HS-5 (cell line): Measurements from ENCODE around the gene EVA1A.

ENCODE experiments used
- DNase-seq: peaks from one replicate; pipeline ENCODE4 v3.0.0-alpha.2; 2012; ENCODE audit warnings: low read depth

The EVA1A gene, protein sequence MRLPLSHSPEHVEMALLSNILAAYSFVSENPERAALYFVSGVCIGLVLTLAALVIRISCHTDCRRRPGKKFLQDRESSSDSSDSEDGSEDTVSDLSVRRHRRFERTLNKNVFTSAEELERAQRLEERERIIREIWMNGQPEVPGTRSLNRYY

DNA sequence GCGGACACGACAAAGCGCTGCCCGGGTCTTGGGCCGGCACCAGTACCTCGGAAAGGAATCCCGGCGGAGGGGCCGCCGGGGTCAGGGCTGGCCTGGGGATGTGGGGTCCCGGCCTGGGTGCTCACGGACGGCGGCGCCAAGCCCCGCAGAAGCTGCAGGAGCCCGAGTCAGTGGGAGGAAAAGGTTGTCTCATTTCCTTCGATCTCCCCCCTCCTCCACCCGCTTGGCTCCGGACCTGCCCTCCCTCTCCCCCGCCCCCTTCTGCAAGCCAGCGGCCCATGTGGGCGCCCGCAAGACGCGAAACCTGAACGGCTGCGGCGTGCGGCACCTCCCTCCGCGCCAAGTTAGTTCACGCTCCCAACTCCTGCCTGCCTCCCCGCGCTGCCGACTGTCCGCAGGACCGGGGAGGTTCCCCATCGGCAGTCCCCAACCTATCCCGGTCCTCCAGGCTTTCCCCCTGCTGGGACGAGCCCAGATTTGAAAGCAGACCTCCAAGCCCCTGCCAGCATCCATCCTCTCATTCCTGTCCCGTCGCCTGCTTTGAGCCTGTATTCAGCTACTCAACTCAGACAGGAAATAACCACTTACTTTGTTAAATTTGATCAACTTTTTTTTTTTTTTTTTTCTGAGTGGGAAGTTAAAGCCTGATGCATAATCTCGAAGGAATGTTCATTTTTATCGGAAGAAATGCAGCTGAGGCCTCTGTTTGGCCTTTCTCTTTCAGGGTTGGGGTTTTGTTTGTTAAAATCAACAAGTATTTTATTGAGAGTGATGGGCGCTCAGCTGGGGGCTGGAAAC, at the start of gene EVA1A:
Gene EVA1A, minus strand, starts transcription at position 172 of the 798 bp plus-strand sequence. CDS start 42,799 bp downstream, outside the sequence.
- peak; percentile 57 for DNase-seq

DNA sequence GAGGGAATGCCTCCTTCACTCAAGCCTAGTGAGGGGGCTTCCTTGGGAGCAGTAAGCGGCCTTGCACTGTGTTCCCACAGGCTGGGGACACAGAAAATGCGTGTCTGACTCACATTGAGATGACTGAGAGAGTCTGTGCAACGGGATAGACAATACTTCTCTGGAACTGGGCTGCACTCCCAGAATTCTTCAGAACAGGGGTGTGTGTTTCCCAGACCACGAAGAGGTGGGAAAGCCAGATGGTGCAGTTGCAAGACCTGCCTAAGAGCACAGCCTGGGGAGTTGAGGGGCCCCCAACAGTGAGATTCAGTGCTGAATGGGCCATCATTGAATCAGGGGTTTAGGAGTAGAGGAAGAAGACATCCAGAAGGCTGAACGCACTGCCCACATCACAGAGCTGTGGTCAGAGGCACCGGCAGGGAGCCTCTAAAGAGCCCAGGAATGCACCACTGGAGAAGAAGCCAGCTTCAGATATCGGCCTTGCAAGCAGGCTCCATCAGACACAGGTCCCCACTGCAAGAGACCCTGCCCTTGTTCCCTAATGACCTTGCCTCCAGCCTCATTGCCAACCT, 49.3 kb upstream of the EVA1A start:
- no peak for DNase-seq

DNA sequence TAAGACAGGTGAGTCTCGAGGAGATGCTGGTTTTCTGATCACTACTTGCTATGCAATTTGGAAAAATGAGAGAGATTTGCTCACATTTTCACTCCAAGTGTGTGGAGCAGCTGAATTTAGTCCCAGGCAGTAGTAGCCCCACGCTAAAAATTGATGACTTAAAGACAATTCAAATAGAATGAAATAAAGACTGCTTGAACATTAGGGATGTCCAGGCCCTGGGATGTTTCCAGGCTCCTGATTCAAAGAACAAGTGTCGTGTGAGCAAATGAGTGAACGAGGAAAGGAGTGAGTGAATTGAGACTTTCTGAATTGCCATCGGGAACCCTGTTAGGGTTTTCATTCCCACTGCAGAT, 48.6 kb upstream of the EVA1A start:
- DNase-seq = no peak

DNA sequence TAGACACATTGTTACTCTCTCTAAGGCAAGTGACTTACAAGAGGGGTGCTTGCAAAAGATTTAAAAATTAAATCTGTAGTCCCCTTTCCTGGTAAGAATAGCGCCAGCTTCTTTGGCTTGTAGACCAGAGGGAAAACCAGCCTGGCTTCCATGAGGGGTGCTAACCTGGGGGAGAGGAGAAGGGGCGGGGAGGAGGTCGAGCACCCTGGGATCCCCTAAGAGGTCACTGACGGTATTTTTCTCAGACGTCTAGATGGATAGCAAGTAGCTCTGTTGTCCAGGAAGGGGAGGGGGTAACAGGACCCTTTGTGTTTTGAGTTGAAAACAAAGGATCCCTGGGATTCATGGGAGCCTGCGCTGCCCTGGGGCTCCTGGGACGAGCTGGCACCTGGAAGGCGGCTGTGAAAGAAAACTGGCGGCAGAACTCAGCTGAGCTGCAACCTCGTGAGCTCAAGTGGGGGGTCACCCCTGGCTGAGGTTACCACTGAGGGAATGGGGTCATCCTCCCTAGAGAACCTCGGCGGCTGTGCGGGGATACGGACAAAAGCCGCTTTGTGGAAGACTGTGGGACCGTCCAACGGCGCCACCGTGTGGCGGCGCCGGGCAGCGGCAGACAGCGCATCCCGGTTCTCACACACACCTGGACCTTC, 48.1 kb upstream of the EVA1A start:
- DNase-seq = no peak

DNA sequence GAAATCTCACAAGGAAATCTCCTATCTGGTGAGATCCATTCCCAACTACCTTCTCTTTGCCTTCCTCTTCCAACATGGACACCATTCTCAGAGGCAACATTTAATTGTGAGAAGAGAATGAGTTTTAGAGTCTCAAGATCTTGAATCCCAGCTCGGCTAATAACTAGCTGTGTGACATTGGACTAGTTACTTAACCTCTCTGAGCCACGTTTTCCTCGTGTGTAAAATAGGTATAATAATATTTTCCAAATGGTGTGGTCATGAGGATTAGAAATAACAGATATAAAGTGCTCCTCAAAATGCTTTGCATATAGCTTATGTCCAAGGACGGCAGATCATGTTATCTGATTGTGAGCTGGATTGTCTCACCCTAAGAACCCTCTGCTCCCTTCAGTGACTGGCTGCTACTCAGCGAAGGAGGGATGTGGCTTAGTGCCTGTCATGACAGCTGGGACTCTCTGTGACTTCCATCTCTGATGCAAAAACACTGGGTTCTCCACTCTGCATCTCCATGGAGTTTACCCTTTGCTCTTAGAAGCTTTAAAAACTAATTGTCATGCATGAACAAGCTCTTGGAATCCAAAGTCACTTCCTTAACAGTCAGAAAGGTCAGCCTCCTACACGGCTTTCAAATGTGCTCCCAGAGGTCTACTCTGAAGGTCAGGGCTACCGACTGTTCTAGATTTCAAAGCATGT, 47.4 kb upstream of the EVA1A start:
- no peak for DNase-seq

DNA sequence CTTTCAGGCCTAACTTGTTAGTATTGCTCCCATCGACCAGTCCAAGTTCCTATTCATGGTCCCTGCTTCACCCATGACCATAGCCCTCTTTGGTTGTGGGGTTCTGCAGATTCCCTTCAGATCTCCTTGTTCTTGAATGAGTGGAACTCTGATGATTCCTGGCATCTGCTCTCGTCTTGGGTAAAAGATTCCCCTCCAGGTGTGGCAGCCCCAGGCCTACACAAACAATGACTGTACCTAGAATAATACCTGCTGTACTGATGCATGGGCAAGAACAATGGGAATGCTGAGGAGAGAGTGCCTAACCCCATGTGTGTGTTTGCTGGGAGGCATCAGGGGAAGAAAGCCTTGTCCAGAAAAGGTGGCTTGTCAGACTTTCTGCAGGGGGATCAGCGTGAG, 46.7 kb upstream of the EVA1A start:
- DNase-seq = no peak

DNA sequence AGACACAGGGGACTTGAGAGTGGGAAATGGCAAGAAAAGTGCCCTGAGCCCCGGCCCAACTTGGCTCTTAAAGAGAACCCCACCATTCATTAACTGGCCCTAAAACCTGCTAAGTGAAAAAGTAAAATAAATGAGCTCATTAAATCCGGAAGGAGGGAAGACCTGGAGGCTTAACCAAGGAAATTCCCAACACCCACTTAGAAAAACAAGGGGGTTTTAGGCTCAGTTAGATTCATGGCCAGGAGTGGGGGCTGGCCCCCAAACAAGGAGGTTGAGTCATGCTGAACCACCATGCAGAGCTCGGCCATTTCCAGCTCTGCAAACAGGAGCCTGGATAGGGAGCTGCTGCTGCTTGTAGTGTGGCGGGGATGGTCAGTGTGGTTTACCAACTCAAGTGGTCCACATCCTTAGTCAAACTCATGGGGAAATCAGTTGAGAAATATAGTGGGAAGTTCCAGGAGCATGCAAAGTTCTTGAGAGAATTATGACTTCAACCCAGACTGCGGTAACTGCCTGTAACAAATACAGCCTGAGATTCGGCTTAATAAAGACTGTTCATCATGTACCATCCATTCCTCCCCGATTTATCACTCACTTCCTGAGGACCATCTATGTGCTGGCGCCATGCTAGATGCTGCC, 46.1 kb upstream of the EVA1A start:
- DNase-seq = peak; percentile 64

DNA sequence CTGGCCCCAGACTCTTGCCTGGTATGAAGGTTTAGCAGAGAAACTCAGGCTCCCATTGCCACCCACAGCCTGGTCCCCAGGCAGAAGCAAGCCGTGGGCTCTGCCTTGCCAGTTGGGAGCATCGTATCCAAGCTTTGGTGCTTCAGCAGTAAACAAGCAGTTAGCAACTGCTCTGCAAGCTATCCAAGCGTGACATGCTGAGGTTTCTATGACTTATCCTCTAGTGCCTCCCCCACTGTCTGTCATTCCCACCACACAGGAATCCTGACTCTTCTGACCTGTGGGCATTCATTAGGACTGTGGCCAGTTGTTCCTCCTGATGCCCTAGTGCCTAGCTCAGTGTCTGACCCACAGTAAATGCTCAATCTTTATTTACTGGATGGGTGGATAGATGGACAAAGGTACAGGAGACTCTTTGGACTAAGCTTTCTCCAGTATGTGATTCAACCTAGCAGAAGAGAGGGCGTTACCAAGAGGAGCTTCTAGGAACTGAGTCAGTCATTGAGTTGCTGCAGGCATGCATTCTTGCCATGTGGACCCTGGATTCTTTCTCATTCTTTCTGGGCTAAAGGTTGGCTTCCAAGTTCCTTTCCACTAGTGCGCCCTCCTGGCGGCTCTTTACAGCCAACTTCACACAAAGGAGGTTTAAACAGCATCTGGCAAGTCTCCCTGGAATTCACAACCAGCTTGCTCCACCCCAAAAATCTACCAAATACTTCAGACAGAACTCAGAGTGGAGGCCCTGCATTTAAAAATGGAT, 45.2 kb upstream of the EVA1A start:
- DNase-seq = peak; percentile 98

DNA sequence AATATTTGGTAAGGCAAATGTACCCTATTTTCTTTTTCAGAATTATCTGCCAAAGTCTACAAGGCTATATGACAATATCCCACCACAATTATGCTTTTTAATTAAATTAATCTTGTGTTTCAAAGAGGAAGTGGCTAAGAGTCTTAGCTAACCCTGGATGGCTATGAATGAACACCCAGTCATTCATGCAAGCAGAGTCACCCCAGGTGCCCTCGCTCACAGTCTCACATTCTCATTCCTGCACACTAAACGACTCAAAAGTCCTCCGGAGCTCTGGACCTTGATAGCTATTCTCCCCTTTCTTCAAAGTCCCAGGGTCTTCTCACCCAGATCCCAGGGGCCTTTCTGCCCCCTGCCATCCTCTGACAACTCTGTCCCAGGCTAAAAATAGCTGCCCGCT, 43.7 kb upstream of the EVA1A start:
- DNase-seq = no peak

DNA sequence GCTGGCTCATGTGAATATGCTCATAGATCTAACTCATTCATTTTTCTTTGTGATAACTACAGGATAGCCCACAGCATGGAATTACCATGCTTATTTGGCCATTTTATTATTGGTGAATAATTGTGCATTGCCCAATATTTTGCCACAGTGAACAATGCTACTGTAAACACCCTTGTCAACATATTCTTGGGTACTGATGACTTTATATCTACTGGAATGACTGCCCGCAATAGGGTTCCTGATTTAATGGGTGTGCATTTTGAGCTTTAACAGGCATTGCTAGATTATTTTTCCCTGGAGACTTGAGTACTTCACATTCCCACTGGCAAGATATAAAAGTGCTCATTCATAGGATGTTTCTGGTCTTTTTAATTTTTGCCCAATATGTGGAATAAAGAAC, 42.7 kb upstream of the EVA1A start:
- DNase-seq = no peak

DNA sequence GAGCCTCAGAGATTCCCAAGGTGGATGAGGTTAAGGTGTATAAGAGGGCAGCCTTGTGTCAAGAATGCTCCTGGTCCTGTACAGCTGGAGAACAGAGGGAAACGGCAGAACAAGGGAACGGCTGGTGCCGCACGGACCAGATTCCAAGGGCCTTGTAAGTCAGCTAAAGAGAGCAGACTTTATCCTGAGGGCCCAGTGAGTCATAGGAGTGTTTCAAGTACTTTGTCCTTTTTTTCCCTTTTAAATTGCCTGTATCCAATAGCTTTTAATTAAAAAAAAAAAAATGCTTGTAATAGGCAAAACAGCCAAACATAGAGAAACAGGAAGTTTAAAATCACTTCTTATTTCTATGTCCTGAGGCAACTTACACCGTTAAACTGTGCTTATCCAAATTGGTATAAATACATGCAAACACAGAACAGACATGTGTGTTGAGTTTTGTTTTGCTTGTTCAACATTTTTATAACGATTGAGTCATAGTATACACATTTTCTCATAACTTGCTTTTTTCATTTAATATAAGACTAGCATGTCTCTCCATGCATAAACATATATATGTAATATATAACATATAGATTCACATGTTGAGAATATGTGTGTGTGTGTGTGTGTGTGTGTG, 42.1 kb upstream of the EVA1A start:
- DNase-seq = peak; percentile 60

DNA sequence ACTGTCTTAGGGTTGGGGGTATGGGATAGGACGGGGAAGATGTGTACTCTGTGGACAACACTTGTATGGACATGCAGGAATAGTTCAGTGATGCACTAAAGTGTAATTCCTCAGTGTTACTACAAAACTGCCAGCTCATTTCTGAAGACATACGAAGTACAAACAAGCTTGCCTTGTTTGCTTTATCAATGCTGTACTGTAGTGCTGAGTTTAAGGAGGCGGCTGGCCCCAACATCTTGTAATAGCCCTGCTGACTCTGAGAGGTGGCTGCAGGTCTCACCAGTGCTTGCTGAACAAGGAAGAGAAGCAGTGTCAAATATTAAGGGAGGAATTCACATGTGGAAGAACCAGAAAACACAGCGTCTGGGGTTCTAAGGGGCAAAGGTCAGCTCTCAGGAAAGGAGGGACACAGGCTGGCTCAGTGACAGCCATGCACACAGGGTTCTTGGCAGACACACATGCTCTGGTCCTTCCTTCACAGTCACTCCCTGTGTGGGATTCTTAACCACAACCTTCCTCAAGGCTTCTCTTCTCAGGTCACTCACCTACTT, 39.8 kb upstream of the EVA1A start:
- DNase-seq = no peak

DNA sequence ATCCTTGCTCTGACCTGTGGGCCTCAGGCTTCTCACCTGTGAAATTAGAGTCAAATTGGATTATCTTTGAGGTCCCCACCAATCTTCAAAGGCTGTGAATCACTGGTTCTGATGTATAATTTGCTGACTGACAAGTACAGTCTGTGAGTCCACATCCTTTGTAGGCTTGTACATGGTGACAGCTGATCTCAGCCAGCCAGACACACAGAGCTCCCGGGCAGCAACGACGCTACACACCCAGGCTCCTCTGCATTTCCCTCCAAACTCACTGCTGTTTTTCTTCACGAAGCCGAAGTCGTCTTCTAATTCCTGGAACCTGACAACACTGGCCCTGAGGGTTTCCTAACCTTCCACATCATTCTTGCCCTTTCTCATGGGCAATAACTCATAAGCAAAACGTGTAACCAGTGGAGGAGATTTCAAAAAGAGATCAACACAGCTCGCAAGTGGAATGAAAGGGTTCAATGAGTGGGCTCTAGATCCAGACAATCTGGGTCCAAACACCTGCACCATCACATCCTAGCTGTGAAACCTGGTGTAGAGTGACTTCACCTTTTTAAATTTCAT, 37.9 kb upstream of the EVA1A start:
- DNase-seq = no peak

DNA sequence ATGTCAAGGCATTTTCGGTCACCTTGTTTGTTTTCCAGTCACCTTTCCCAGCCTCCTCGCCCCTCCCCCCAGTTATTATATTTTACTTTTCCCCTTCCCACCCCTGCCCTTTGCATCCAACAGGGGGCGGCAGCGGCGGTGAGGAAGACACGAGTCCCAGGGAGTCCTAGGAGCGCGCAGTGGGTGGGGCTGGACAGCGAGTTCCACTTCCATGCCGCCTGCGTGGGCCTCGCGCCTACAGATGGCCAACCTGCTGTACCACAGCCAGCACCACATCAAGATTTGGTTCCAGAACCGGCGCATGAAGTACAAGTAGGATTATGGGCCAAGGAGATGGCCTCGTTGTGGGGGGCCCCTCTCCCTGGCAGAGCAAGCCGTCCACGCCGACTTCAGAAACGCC, 37.2 kb upstream of the EVA1A start:
- no peak for DNase-seq

DNA sequence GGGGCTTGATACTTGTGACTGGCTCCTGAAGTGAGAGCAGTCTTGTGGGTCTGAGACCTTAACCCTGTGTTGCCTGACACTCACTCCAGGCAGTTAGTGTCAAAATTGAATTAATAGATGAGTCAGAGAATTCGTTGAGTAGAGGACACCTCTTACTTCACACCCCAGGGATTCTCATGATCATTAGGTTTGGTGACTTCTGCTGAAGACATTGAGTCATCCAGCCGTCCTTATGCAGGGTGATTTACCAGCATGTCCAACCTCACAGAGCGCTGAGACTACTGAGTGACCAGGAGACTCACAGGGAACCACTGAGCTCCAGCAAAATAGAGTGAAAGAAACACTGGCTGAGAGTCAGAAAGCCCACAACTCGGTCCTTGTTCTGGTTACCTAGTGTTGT, 36.0 kb upstream of the EVA1A start:
- DNase-seq = no peak

DNA sequence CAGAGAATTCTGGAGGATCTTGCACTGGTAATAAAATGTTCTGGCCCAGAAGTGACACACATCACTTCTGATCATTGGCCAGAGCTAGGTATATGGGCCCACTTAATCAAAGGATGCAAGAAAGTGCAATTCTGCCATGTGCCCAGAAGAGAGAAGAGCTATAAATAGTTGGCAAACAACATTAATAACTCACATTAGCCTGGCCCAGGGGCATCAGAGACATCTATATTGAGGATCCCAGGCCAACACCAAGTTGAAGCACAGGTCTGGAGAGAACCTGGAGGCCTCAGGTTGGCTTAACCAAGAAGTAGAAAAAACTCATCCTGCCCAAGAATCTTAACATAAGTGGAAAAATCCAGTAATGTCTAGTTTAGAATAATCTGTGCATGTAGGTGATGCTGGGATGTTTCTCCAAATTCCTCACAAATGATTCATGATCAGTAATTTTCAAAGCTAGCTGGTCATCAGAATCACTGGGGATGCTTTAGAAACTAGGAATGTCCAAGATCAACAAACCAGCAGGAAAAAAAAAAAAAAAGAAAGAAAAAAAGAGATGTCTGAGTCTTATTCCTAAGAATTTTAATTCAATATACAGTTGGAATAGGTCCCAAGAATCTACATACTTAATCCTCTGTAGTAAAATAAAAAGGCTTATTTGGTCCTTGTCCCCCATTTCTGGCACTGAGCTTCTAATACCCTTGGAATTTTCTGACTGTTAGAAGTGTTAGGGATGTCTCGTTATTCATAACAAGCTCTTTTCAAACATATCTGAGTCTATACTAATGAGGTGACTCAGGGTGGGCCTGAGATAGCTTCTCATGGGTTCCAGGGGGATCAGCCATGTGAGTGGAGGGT, 35.0 kb upstream of the EVA1A start:
- DNase-seq = peak; percentile 95

DNA sequence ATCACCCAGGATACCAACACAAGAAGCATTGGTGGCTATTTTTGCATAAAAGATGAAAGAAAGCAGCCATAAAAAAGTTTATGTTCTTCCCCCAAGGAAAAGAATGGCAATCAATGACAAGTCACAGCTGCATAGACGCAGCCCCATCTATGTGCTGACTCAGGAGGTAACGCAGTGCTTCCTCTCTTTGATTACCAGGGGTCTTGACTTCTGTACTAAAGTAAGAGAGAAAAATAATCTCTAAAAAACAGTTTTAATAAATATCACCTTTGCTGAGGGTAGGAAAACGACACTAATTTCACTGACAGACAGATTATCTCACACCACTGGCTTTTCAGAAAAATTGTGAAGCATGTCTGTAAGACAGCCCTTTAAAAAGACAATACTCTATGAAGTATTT, 33.9 kb upstream of the EVA1A start:
- no peak for DNase-seq

DNA sequence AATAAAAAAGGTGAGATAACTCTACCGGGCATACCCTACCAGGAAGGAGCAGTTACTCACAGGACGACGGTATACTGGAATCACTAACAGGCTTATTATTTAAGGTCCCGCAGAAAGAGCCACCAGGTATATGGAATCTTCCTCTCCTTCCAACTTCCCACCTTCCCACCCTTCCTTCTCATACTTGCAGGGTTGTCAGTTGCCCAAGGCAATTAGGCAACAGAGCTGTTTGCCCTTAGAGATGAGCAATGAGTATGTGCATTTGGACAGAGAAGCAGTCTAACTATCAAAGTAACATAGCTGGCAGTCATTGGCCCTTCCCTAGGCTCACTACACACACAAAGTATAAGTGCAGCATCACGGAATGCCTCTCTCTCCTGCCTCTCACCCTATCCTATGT, 32.1 kb upstream of the EVA1A start:
- no peak for DNase-seq

DNA sequence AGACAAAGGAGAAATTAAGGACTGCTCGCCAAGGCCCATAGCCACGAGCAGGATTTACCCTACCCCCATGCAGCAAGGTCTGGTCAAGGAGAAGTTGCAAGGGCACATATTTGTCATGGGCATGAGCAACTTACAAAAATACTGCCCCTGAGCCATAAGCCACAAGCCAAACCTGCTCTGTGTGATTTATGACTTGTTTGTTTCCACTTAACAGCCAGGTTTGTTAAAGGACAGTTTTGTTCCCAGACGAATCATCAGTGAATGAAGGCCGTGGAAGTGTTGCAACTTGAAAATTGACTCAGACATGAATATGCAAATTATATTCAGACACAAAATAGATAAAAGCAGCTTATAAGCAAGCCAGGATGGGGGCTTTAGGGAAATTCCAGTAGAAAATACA, 31.3 kb upstream of the EVA1A start:
- DNase-seq = peak; percentile 65
